B cell (primary cell): ENCODE measurements around the gene IQCM.

Experiments used
- EZH2 ChIP-seq: IDR thresholded peaks from 2 replicates; pipeline ENCODE4 v1.6.1; 2012; ENCODE audit warnings: borderline replicate concordance, low read depth, mild to moderate bottlenecking, moderate library complexity, low read length; ENCODE audit not compliant: insufficient read depth, poor library complexity, severe bottlenecking
- TF ChIP-seq, protein P1 (sequence below): fragments of 200-600 bp; IDR thresholded peaks from one replicate; pipeline ENCODE4 v1.8.0; 2022; ENCODE audit warnings: antibody characterized with exemption, mild to moderate bottlenecking

DNA sequence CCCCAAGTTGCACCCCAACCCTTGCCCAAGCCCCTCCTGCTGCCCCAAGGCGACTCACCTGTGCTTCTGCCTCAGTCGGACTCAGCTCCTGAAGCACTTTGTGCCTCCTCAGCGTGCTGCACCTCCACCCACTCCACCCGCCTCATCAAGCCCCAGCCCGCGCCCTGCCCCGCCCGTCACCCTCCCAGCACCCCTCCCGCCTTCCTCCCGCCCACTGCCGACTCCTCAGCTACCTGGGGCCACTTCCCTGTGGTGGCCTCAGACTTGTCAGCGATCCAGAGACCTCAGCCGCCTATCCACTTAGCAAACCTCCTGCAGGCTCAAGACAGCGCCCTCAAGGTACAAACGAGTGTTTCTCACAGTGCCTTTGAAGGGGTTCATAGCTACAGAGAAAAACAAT is 19.6 kb upstream of the IQCM start:
- no peak for TF ChIP-seq EZH2
- TF ChIP-seq, protein P1, sequence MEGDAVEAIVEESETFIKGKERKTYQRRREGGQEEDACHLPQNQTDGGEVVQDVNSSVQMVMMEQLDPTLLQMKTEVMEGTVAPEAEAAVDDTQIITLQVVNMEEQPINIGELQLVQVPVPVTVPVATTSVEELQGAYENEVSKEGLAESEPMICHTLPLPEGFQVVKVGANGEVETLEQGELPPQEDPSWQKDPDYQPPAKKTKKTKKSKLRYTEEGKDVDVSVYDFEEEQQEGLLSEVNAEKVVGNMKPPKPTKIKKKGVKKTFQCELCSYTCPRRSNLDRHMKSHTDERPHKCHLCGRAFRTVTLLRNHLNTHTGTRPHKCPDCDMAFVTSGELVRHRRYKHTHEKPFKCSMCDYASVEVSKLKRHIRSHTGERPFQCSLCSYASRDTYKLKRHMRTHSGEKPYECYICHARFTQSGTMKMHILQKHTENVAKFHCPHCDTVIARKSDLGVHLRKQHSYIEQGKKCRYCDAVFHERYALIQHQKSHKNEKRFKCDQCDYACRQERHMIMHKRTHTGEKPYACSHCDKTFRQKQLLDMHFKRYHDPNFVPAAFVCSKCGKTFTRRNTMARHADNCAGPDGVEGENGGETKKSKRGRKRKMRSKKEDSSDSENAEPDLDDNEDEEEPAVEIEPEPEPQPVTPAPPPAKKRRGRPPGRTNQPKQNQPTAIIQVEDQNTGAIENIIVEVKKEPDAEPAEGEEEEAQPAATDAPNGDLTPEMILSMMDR, result no peak
